HepG2 (cell line): Measurements from ENCODE around the gene TOP1. TPM values are rescaled to one million over a fixed set of nuclear protein-coding genes. Genes with fewer than 3 reads are reported as not detected.

Experiments used
- CEBPB ChIP-seq: IDR thresholded peaks from 2 replicates; pipeline ENCODE4 v1.6.1; 2011; ENCODE audit warnings: low read depth, low read length, improper control_type of control experiment, borderline replicate concordance
- HES4 ChIP-seq: sonication (generic); formaldehyde crosslinking; IDR thresholded peaks from 2 replicates; pipeline ENCODE4 v1.9.0; 2021; ENCODE audit warnings: mild to moderate bottlenecking, missing genetic modification reagents, borderline replicate concordance
- PAX8 ChIP-seq: sonication (generic); formaldehyde crosslinking; IDR thresholded peaks from 2 replicates; pipeline ENCODE4 v1.8.0; 2022; ENCODE audit warnings: mild to moderate bottlenecking, missing genetic modification reagents, borderline replicate concordance
- PREB ChIP-seq: sonication (generic); formaldehyde crosslinking; IDR thresholded peaks from 2 replicates; pipeline ENCODE4 v1.4.0; 2020; ENCODE audit warnings: missing genetic modification reagents
- SIN3A ChIP-seq: IDR thresholded peaks from 2 replicates; pipeline ENCODE4 v1.6.1; 2011; ENCODE audit warnings: low read depth, mild to moderate bottlenecking, control low read depth, low read length, borderline replicate concordance
- TFDP2 ChIP-seq: sonication (generic); formaldehyde crosslinking; IDR thresholded peaks from 2 replicates; pipeline ENCODE4 v1.4.0; 2020; ENCODE audit warnings: missing genetic modification reagents
- ZNF496 ChIP-seq: sonication (generic); formaldehyde crosslinking; IDR thresholded peaks from 2 replicates; pipeline ENCODE4 v1.8.1; 2023; ENCODE audit warnings: mild to moderate bottlenecking, moderate library complexity, missing genetic modification reagents; ENCODE audit not compliant: insufficient replicate concordance
- ZNF576 ChIP-seq: sonication (generic); formaldehyde crosslinking; IDR thresholded peaks from 2 replicates; pipeline ENCODE4 v1.4.0; 2020; ENCODE audit warnings: mild to moderate bottlenecking, missing genetic modification reagents
- ZNF609 ChIP-seq: sonication (generic); formaldehyde crosslinking; IDR thresholded peaks from 2 replicates; pipeline ENCODE4 v1.4.0; 2020; ENCODE audit warnings: mild to moderate bottlenecking, missing genetic modification reagents, borderline replicate concordance
- ZNF646 ChIP-seq: sonication (generic); formaldehyde crosslinking; IDR thresholded peaks from 2 replicates; pipeline ENCODE4 v1.9.0; 2021; ENCODE audit warnings: mild to moderate bottlenecking, missing genetic modification reagents
- ZNF776 ChIP-seq: sonication (generic); formaldehyde crosslinking; IDR thresholded peaks from 2 replicates; pipeline ENCODE4 v1.4.0; 2020; ENCODE audit warnings: mild to moderate bottlenecking, missing genetic modification reagents
- ZNF777 ChIP-seq: sonication (generic); formaldehyde crosslinking; IDR thresholded peaks from 2 replicates; pipeline ENCODE4 v1.4.0; 2020; ENCODE audit warnings: missing genetic modification reagents
- polyA plus RNA-seq, 8 experiments: library from polyadenylated mRNA; depleted of rRNA in 3 of 8; stranded (reverse) in 7 of 8; unstranded in 1 of 8; fragments of >200 nt; fragmentation: Illumina TruSeq in 4 of 8; extraction: Trizol in 4 of 8; gene quantifications; 2 replicates each; pipeline versions ENCODE4 v1.2.1 to v1.2.3, GENCODE V29; 2011 to 2016; ENCODE audit warnings: low read depth in 4 of 8, missing spikeins in 1 of 8, mixed read lengths in 1 of 8; ENCODE audit not compliant: insufficient read depth in 1 of 8
- total RNA-seq, 5 experiments: library from RNA; depleted of rRNA; stranded (reverse); fragments of >200 nt; fragmentation: Illumina TruSeq; extraction: Trizol; gene quantifications; 2 replicates each; pipeline ENCODE4 v1.2.3, GENCODE V29; 2016; ENCODE audit warnings: low read depth in 1 of 5

The TOP1 gene
- total and polyA plus RNA-seq, 2 of the 13 experiments (the other 11 are each of a cell fraction or from before 2014, with no cell fraction given), result 10.2 to 19.4 TPM

- TF ChIP-seq ZNF496 (CRISPR knock-in tag) (no peak), ZNF776 (CRISPR knock-in tag) (no peak), TFDP2 (CRISPR knock-in tag) (no peak), PAX8 (CRISPR knock-in tag) (no peak), CEBPB (no peak), SIN3A (no peak), ZNF777 (CRISPR knock-in tag) (no peak), PREB (CRISPR knock-in tag) (no peak), ZNF609 (CRISPR knock-in tag) (no peak), ZNF646 (CRISPR knock-in tag) (no peak), ZNF576 (CRISPR knock-in tag) (0 out of 2 replicates have a peak, but pooled peaks have one; percentile 17), HES4 (no peak)
These were observed 22.3 kb upstream of the TOP1 start (continued) for GRCh38 chr20:41006126-41006935.
